IPS DF 6.9 (cell line): ENCODE measurements around the gene PGRMC2.

ENCODE experiments used
- DNase-seq: peaks from one replicate; pipeline ENCODE4 v3.0.0-alpha.2; 2013; ENCODE audit warnings: low read depth, low spot score
- H3K27ac ChIP-seq: one replicate; pipeline ENCODE4 v1.5.1; 2013; ENCODE audit warnings: low read length, control low read depth
- H3K27me3 ChIP-seq: 2 replicates; pipeline ENCODE4 v1.6.1; 2013; ENCODE audit warnings: mild to moderate bottlenecking, low read length; ENCODE audit not compliant: control insufficient read depth, insufficient read depth
- H3K36me3 ChIP-seq: 2 replicates; pipeline ENCODE4 v1.6.1; 2013; ENCODE audit warnings: low read length; ENCODE audit not compliant: control insufficient read depth, insufficient read depth
- H3K4me1 ChIP-seq: 2 replicates; pipeline ENCODE4 v1.6.1; 2013; ENCODE audit warnings: low read length; ENCODE audit not compliant: control insufficient read depth, insufficient read depth
- H3K4me3 ChIP-seq: 2 replicates; pipeline ENCODE4 v1.5.1; 2013; ENCODE audit warnings: mild to moderate bottlenecking, low read length
- H3K9me3 ChIP-seq: 2 replicates; pipeline ENCODE4 v1.6.1; 2013; ENCODE audit warnings: low read length, inconsistent platforms; ENCODE audit not compliant: control insufficient read depth, insufficient read depth
- WGBS: extraction: QIAGEN DNeasy Blood & Tissue Kit; methylation state at CpG from one replicate; pipeline ENCODE4 v1.1.7; 2013; ENCODE audit warnings: mixed read lengths, missing lambda C conversion rate; ENCODE audit not compliant: insufficient read length, insufficient coverage; 5-methylcytosine and 5-hydroxymethylcytosine counted together

Gene PGRMC2

DNA sequence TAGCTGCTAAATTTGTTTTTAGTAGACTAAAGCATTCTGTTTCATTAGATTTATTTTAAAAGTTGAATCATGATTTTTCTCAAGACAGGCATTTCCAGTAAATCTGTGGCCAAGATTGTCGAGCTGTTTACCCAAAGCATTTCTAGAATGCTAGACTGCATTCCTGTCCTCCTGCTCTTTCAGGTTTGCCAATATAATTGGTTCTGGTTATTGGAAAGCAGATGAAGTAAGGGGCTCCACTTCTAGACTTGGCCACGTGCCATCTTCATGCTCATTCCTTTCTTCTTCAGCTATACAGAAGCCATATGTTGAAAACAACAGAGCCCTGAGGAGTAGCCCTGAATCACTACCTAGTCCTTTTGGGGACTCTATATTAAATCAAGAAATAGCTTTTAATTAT lies 62.5 kb downstream of the PGRMC2 start:
- Histone ChIP-seq H3K4me1 (no peaks in the 10 kb centered on the region), H3K36me3 (no peaks in the 10 kb centered on the region), H3K27ac (no peak overlapping the region), H3K4me3 (no peak overlapping the region), H3K9me3 (no peaks in the 10 kb centered on the region), H3K27me3 (no peaks in the 10 kb centered on the region)
- no peak for DNase-seq
- WGBS, result no CpG with 5 or more reads among the region's 2 CpGs

DNA sequence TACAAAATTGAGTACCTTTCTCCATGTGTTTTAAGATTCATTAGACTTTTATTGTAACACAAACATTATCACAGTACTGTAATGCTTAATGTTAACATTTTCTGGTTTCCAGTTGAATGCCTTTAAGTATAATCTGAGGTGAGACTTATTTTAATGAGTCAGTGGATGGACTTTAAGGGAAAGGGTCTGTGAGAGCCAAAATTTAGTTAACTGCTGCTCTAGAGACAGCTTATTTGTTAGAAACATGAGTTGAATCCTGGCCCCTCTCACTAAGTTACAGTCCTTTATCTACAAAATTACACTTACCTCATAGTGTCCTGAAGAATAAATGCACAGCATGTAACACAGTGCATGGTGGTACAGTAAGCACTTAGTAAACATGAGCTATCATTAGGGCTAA lies 66.0 kb downstream of the PGRMC2 start:
- Histone ChIP-seq H3K36me3 (no peaks in the 10 kb centered on the region), H3K4me3 (no peak overlapping the region), H3K27ac (no peak overlapping the region), H3K9me3 (no peaks in the 10 kb centered on the region), H3K4me1 (no peaks in the 10 kb centered on the region), H3K27me3 (no peaks in the 10 kb centered on the region)
- DNase-seq, result no peak

DNA sequence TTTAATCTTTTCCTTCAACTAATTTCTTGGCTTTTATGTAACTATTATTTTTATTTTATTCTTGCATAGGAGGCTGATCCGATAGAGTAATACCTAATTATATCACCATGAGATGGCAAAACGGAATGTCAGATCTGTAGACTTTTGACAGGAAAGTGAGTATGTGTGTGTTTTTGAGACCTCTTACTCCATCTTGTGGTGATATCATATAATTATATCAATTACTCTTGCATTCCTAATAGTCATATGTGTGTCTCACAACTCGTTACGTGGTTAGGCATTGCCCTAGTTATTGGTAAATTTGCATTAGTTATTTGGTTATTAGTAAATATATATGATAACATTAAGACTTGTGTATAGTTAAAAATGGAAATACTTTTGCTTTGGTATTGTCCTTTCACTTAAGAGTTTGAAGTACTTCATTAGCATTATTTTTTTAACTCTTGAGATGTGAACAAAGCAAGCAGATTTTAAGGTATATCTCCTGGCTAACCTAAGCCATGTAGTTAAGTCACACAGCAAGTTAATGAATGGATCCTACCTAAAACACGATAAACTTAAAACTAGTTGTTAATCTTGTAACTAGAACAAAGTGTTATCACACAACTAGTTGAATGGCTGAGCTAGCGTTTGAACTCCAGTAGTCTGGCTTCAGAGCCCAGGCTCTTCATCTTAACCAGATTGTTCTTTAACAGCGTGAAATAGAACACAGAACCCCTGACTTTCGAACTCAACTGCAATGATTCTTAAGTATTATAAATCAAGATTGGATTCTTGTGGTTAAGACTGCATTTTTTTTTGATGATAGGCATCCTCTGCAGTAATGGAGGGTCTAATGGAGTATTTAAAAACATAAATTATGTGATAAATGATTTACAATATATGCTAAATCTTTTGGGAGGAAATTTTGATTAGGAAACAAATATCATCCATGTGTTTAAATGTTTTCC lies 67.1 kb downstream of the PGRMC2 start:
- no peaks in the 10 kb centered on the region for H3K4me1 ChIP-seq
- no CpG with 5 or more reads among the region's 8 CpGs for WGBS
- no peak overlapping the region for H3K4me3 ChIP-seq
- no peak overlapping the region for H3K27ac ChIP-seq
- H3K27me3 ChIP-seq, result no peaks in the 10 kb centered on the region
- no peaks in the 10 kb centered on the region for H3K9me3 ChIP-seq
- no peaks in the 10 kb centered on the region for H3K36me3 ChIP-seq
- DNase-seq, result no peak
